GM19452 (cell line): ENCODE data around the gene PNCK.

Source experiments
- ATAC-seq: cut with Tn5 transposase; IDR thresholded peaks from one replicate; pipeline ENCODE4 v1.9.1; 2021; ENCODE audit not compliant: unreplicated experiment

The PNCK gene

DNA sequence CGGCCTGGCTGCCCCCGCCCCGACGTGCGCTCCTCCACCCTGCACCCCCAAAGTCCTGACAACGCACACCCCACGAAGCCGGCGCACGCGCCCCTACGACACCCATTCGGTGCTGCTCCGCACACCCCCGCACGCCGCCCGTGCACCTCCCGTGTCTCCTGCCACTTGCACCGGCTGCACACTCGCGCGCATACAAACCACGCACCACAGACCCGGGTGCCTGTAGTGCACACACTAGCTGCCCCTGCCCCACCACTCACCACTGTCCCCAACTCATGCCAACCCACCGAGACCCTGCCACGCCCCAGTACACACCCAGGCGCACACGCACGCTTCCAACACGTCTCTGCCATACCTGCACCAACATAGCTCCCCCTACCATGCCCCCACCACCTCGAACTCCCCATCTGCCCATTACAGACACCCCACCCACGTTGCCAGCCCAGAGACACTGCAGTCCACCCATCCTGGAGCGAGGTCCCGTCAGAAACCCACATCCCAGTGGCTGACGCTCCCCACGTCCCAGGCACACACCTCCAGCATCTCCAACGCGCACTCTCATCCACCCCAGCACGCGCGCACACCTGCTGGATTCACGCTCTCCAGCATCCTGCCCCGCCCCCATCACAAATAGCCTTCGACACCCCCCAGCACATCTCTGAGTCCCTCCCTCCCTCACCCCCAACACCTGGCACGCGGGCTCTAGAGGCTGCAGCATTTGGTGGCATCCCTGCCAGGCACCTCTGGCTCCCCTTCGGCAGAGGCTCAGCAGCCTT is 30.8 kb downstream of the PNCK start:
- ATAC-seq: no peak

DNA sequence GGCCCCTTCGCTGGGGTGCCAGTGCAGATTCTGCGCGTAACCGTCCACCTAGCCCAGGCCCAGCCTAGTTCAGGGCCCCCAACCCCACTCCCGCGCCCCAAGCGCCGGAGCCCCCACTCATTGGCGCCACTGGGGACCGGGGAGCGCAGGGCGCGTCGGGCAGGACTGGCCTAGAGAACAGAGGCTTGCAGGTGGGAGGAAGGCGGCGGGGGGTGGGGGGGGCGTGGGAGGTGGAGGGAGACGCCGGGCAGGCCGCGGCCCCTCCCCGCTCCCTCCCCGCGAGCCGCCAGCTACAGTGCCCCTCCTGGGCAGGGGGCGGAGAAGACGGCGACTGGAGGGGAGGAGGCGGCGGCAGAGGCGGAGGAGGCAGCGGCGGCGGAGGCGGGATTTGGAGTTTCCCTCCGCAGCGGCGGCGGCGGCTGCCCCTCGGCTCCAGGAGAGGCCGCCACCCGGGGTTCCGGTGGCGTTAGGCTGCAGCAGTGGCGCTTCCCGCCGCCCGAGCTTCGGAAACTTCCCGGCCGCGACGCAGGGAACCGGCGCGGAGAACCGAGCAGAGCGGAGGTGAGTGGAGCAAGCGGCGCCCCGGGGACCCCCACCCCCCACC is 31.5 kb downstream of the PNCK start:
- ATAC-seq: no peak

DNA sequence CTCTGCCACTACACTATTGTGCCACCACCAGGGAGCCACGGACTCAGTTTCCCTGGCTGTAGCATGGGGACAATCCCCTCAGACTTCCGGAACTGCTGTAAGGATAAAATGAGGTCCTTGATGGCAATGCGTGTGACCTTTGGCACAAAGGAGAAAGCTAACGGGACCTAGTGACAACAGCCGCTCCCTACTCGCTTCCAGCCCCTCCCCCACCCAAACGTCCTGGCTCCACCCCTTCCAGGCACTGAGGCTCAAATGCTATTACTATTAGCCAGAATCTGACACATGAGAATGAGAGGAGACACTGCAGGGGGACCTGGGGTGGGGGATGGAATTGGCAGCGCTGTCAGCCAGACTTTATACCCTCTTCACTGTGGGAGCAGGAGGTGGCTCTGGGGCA is 32.0 kb downstream of the PNCK start:
- ATAC-seq: no peak

DNA sequence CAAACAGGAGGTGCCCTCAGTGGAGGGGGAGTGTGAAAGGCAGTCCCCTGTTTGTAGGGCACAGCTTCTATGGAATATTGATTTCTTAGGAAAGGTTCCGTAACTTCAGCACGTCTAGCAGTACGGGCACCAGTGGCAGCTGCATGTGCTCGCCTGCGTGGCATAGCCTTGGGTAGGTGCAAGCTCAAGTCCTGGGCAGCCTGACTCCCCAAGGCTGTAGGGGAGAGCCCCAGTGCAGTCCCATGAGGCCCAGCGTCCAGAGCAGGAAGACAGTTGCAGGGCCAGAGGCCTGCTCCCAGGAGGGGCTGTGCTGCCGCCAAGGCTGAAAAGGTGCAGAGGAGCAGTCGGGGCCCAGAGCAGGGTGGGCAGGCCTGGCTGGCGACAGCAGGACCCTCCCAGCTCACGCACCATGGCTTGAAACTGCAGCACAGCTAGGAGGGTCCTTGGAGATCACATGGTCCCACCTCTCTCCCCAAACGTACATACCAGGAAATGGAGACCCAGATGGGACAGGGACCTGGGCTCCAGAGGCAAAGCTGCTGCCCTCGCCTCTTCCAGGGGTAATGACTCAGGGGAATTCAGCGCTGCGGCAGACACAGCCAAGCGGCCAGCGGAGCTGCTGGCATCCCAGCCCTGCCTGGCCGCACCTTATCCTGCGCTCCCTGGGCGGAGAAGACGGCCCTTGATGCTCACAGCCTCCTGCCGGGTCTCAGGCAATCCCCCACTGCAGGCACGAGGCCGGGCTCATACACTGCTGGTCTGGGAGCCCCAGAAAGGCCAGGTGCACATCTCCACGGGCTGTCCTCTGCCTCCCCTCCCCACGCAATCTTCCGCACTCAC is 32.7 kb downstream of the PNCK start:
- ATAC-seq: no peak

DNA sequence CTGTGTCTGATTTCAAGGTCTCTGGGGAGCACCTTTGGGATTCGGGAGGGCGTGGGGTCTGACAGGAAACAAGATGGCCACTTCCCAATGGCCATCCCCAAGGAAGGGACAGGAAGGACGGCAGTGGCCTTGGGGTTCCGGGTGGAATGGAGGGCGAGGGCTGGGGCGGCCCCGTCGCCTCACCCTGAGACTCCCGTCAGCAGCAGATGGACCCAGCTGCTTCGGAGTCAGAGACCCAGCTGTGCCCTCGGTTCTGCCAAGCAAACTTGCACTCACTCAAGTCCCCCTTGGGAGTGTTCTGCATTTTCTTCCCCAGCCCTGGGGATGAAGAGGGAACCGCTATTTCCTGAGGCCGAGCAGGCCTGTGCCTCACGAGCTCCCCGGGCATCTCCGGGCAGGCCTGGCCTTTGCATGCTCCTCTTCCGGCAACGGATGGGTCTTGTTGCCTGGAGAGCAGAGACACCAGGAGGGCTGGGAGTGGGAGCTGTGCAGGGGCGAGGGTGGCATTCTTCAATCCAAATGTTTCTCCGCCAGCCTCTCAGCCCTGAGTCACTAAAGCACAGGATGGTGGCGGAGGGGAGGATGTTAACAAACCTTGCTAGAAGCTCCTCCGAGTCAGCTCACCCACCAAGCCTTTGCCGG is 33.4 kb downstream of the PNCK start:
- ATAC-seq: no peak

DNA sequence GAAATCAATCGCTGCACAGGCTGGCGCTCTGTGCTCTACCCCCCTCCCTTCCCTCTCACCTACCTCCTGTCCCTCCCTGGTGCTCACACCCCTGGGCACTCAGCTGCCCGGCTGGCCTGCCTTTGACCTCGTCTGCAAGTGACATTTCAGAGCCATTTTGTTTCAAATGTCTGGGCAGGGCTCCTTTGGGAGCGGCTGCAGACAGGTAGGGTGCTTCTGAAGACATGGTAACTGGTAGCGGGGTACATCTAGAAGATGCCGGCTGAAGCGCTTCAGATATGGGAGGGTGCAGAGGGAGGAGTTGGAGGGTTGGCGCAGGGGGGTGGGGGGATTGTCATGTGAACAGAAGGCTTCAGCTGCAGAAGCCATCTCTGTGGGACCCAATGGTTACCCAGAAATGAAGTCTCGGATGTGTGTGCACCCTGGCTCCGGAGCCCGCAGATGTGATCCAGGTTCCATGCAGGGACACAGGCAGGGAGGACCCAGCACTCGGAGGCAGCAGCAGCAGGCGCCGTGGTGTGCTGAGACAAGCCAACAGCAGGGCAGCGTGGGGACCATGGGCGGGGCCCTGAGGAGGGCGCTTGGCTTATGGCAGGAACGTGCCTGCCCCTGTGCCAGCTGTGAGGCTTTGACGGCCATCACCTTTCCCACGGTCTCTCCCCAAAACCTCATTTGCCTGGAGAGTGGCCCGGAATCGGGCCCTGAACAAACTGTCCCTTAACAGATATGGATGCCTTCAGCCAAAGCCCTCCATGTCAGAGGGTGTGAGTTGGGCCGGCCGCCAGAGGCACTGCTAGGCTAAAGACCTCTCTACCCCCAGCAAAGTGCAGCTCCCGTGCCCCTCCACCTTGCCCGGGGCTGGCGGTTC is 34.2 kb downstream of the PNCK start:
- no peak for ATAC-seq

DNA sequence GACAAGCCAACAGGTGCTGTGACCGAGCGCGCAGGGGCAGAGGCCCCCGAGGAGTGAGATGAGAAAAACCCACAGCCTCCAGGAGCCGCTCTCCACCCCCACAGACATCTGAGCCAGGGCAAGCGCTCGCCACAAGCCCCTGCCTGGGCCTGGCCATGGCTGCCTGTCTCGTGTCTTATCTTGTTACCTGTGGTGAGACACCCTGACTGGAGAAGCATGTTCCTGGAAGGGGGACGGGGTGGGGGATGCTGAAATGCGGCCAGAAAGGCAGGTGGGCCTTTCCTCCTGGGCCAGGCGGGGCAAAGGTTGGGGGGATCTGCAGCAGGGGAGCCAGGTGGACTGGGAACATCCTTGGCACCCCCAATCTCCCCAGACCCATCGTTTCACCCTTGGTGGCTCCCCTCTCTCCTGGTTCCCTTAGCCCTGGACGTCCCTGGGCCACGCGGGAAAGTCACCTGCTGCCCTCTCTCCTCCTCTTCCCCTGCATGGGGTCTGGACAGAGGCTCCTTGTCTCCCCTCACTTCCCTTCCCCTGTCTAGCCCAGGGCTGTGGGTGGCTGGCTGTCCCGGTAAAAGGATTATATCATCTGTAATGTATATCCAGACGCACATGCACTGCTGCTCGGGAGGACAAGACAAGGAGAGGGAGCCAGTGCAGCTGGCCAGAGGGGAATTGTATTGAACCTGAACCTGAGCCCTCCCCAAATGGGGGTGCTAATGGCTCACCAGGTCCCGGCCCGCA is 35.0 kb downstream of the PNCK start:
- ATAC-seq: no peak

DNA sequence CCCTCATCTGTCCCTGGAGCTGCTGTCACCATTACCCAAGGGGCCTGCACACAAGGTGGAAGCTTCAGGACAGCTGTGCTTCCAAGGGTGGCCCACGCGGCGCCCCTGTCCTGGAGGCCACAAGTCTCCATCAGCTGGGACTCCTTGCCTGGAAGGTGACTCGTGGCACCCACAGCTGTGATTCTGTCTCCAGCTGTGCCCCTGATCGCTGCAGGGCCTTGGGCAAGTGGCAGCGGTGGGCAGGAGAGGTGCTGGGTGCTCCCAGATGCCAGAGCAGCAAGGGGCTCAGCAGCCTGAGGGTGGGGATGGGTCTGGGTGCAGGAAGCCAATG is 35.6 kb downstream of the PNCK start:
- no peak for ATAC-seq

DNA sequence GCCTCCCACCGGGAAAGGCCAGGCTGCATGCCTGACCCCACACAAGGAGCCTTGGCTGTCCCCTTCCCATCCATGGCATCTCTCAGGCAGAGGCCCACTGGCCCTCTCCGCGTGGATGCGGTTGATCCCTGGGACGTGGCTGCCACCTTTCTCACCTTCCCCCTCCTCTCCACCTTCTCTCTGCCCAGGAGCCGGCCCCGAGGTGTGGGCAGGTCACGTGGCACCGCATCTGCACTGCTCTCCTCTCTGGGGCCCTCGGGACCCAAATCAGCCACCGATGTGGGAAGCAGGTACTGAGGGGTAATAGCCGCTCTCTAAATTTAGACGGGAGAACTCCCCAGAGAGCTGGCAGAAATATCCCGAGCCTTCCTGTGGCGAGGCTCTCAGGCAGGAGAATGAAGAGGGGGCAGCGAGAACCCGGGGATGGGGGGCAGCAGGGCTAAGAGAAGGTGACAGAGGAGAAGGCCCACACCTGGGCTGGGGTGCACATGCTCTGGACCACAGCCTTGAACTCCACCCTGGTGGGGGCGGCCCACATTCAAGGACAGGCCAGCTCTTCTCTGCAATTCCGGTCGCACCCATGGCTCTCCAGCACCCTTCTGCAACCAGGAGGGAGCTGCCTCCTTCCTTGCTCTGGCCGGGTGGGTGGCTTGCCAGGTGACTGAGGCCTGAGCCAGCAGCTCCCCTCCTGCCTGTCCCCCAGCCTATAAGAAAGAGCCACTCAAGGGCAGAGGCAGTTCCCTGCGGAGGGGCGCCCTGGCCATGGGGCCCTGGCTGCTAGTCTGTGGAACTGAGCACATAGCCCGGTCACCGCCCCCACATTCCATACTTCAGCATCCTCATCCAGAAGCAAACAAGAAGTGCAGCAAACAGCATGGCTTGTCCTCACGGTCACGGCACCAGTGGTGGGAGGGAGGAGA is 36.2 kb downstream of the PNCK start:
- ATAC-seq: no peak

DNA sequence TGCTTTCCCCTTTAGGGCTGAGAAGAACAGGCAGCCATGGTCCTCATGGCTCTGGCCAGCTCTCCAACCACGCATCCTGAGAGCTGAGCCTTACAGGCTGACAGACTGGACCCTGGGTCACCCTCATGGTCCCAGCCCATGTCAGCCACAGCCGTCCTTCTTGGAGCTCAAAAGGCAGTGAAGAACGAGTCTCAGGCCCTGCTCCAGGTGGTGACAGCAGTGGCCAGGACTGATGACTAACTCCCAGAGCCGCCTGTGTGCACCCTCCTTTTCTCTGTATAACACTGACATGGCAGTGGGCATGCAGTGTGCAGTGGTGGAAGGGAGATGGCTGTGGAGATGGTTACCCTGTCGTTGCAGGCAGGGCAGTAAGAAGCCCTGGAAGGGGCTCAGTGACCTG is 36.9 kb downstream of the PNCK start:
- ATAC-seq: no peak

DNA sequence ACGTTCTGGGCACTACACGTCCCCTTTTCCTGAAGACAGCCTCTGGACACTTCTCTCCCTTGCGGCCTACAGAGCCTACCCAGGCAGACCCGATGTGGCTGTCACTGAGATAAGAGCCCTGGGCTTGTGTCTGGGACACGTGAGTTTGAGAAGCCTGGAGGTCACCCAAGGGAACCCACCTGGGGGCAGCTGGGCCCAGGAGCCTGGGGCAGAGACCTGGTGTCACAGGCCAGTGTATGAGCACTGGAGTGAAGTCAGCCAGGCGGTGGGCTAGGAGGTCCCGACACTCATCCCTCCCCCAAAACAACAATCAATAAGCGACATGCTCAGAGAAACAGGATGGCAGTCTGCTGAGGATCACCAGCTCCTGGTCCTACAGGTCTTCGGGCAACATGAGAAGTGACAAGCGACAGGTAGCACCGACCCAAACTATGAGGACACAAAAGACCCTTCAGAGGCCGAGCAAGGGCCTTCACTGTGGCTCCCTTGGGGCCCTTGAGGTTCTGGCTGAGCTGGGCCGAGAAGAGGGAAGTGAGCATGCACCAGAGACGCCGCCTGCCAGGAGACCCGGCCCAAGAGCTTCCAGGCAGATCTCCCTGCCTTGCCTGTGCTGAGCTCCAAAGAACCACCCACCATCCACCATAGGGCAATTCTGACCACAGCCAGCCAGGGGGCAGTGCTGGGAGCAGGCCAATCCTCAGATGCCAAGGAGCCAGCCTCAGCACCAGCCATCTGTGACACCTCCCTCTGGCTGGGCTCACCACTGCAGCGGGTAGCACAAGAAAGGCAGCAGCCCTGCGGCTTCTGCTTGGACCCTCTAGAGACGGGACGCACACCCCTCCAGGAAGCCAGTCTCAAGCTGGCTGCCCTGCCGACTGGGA is 37.6 kb downstream of the PNCK start:
- ATAC-seq: no peak

DNA sequence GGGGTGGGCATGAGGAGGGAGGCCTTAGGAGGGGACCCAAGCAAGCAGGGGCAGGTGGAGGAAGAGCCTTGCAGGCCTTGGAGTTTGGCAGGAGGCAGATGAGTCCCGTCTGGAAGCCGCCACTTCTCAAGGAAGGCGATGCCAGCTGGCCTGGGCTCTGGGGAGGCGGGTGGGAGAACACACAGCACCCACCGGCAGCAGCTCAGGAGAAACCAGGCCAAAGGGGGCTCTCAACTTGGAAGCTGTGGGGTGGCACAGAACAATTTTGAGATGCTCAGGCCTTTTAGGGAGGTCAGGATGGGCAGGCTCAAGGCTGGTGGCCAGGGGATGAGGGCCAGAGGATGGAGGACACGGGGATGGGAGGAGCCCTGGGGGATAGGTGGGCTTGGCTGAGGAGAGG is 38.2 kb downstream of the PNCK start:
- no peak for ATAC-seq

DNA sequence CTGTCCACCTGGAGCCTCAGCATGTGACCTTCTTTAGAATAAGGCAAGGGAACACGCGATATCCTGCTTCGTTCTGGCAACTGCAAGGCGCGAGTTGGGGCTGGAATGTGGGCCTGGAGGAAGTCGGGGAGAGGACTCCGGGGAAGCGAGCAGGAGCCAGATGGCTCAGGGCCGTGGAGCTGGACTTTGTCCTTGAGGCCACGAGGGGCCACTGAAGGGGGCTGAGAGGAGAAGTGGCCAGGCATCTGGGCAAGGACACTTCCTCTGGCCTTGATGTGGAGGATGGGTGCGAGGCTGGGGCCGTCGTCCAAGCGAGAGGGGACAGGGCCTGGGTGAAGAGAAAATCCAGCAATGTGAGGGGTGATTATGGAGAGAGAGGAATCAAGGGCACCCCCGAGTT is 38.8 kb downstream of the PNCK start:
- ATAC-seq: no peak

DNA sequence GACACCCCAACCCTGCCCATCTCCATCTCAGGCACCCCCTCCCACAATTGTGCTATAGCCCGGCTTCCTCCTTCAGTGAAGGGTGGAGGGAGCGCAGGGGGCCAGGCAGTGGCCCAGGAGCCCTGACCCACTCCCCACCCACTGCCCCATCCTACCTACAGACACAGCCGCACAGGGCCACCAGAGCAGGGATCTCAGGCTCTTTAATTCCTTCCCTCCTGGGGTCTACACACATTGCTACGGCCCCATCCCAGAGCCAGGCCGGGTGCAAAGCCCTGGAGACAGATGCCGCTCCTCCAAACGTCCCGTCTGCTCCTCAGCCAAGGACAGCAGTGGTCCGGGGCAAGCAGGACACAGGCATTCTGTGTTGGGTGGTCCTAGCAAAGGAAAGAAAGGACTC is 39.4 kb downstream of the PNCK start:
- no peak for ATAC-seq

DNA sequence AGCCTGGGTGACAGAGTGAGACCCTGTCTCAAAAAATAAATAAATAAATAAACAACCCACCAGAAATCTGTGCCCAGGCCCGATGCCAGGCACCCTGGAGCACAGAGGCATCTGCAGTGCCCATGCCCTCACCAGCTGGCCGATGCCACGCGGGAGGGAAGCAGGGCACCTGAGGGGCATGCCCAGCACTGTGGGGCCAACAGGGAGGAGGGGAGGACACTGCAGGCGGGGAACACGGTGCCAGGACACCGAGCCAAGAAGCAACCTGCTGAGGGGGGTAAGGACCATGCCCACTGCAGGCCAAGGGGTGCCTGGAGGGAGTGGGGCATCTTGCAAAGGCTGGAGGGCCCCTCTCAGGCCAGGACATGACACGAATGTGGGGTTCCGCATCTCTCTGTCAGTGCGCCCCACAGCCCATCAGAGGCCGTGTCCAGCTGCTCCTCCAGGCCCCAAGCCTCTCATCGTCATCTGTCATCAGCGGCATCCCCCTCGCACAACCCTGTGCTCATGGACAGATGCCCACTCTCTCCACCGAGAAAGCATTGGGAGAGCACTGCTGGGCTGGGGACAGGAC is 39.9 kb downstream of the PNCK start:
- no peak for ATAC-seq

DNA sequence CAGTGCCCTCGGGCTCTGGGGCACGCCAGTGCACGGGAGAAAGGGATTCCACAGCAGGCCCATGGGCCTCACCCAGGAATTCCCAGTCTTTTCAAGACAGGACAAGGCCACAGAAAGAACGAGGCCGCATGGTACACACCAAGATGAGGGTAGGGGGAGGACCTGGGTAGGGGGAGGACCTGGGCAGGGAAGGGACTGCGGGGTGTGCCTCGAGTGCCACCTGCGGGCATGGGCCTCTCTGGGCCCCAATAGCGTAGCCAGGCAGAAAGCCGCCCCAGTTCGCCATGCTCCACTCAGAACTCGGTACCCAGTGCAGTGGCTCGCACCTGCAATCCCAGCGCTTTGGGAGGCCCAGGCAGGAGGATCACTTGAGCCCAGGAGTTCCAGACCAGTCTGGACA is 40.6 kb downstream of the PNCK start:
- ATAC-seq: no peak

DNA sequence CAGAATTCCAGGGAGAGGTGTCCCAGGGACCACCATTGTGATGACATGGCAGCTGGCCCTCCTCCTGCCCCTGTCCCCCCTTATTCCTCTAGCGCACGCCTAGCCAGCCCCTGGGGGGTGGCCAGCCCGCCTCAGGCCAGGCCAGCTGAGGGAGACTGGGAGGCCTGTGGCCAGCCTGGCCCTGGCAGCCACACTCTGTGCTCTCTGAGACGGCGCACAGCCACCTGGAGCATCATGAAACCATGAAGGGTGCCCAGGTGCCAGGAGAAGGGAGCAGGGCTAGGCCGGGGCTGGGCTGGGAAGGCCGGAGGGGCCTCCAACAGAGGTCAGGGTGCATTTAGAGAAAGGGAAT is 41.0 kb downstream of the PNCK start:
- ATAC-seq: no peak
